ENCODE data around the gene VAT1. TPM values are rescaled to one million over a fixed set of nuclear protein-coding genes. Genes with fewer than 3 reads are reported as not detected.

Gene VAT1
- total and polyA plus RNA-seq, 9 of the 15 experiments (the other 6 are each of a cell fraction or from before 2014, with no cell fraction given): 29.4 to 153 (median 66.7) TPM

- TF ChIP-seq MNT (conservative IDR thresholded peaks at IDR 0.05) (peak; percentile 96 to 99), PHF21A (IDR thresholded peaks at IDR 0.05; ENCODE audit: borderline replicate concordance, low read depth) (no peak), TOE1 (IDR thresholded peaks at IDR 0.05; ENCODE audit: borderline replicate concordance) (peak; percentile 89), TOE1 (CRISPR knock-in tag; IDR thresholded peaks at IDR 0.05; ENCODE audit: borderline replicate concordance, low read depth) (no peak), UBTF (IDR thresholded peaks at IDR 0.05; ENCODE audit: borderline replicate concordance in 1 of 2, low read depth in 2 of 2, low read length in 2 of 2) (peak in 1 of 2 experiments; percentile 86; a peak in 2 of 4 replicates), IRF2 (CRISPR knock-in tag; IDR thresholded peaks at IDR 0.05) (no peak), VEZF1 (CRISPR knock-in tag; IDR thresholded peaks at IDR 0.05) (peak; percentile 69), ZNF586 (CRISPR knock-in tag; conservative IDR thresholded peaks at IDR 0.05) (no peak), CHAMP1 (IDR thresholded peaks at IDR 0.05) (no peak), RBFOX2 (IDR thresholded peaks at IDR 0.05; ENCODE audit: low read depth, low read length) (peak; percentile 98), MIER1 (IDR thresholded peaks at IDR 0.05; ENCODE audit: low read depth) (no peak), RB1 (IDR thresholded peaks at IDR 0.05; ENCODE audit: low read depth) (peak; percentile 88), FIP1L1 (IDR thresholded peaks at IDR 0.05; ENCODE audit: low read depth, low read length, poor library complexity, severe bottlenecking) (no peak), ZNF444 (CRISPR knock-in tag; IDR thresholded peaks at IDR 0.05) (no peak)
Measured at GRCh38 chr17:42997984-42998938, 23.9 kb downstream of the VAT1 start, which contains the start of gene RPL27 (continued).

All from K562 (cell line).